ENCODE measurements around the gene TMEM106B. TPM values are rescaled to one million over a fixed set of nuclear protein-coding genes. Genes with fewer than 3 reads are reported as not detected.

The TMEM106B gene
- total RNA-seq, 2 donors from 2014 or later = 37.8 to 52.3 TPM

- Histone ChIP-seq H3K27ac (no peak overlapping the region), H3K4me1 (no peaks in the 10 kb centered on the region), H3K27me3 (no peaks in the 10 kb centered on the region), H3K9ac (ENCODE audit: low read depth in 2 of 2, low read length in 2 of 2) (no peak overlapping the region), H3K36me3 (no peaks in the 10 kb centered on the region), H3K4me3 (no peak overlapping the region), H3K9me3 (no peaks in the 10 kb centered on the region)
- intact Hi-C loops (cut with DNase I) = no loop called here
- TF ChIP-seq, protein P1, sequence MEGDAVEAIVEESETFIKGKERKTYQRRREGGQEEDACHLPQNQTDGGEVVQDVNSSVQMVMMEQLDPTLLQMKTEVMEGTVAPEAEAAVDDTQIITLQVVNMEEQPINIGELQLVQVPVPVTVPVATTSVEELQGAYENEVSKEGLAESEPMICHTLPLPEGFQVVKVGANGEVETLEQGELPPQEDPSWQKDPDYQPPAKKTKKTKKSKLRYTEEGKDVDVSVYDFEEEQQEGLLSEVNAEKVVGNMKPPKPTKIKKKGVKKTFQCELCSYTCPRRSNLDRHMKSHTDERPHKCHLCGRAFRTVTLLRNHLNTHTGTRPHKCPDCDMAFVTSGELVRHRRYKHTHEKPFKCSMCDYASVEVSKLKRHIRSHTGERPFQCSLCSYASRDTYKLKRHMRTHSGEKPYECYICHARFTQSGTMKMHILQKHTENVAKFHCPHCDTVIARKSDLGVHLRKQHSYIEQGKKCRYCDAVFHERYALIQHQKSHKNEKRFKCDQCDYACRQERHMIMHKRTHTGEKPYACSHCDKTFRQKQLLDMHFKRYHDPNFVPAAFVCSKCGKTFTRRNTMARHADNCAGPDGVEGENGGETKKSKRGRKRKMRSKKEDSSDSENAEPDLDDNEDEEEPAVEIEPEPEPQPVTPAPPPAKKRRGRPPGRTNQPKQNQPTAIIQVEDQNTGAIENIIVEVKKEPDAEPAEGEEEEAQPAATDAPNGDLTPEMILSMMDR (IDR thresholded peaks at IDR 0.05) = no peak
- DNase-seq = no peak
Observed at GRCh38 chr7:12287901-12288300, 76.8 kb downstream of the TMEM106B start.

- DNase-seq = no peak
- H3K9me3 ChIP-seq = no peaks in the 10 kb centered on the region
- intact Hi-C loops (cut with DNase I) = no loop called here
- H3K4me1 ChIP-seq = no peaks in the 10 kb centered on the region
- no peaks in the 10 kb centered on the region for H3K36me3 ChIP-seq
- no peak overlapping the region for H3K4me3 ChIP-seq
- H3K27me3 ChIP-seq = no peaks in the 10 kb centered on the region
- no peak overlapping the region for H3K9ac ChIP-seq (ENCODE audit: low read depth in 2 of 2, low read length in 2 of 2)
- TF ChIP-seq, protein P1 (IDR thresholded peaks at IDR 0.05) = no peak
- H3K27ac ChIP-seq = no peak overlapping the region
Observed at GRCh38 chr7:12289996-12290395, 78.9 kb downstream of the TMEM106B start.

DNA sequence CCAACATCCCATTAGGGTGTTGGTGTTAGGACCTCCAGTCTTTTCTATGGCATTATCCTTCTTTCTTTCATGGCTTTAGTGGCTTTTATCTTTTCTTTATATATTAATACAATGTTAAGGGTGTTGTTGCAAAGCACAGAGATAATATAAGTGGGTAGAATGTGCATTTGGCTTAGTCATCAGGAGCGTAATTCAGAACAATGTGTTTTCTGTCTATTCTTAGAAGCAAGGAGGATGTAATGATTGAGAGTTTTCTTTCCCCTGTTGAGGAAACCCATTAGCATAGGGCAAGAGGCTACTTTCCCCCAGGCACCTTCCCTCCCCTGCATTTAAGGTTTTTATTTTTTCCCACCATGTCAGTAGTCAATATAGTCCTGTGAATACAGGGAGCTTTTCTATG is 79.7 kb downstream of the TMEM106B start:
- no peak overlapping the region for H3K9ac ChIP-seq (ENCODE audit: low read depth in 2 of 2, low read length in 2 of 2)
- no peak overlapping the region for H3K27ac ChIP-seq
- H3K9me3 ChIP-seq = no peaks in the 10 kb centered on the region
- H3K4me1 ChIP-seq = no peaks in the 10 kb centered on the region
- no peak overlapping the region for H3K4me3 ChIP-seq
- intact Hi-C loops (cut with DNase I) = no loop called here
- DNase-seq = no peak
- H3K36me3 ChIP-seq = no peaks in the 10 kb centered on the region
- no peaks in the 10 kb centered on the region for H3K27me3 ChIP-seq
- TF ChIP-seq, protein P1 (IDR thresholded peaks at IDR 0.05) = no peak

DNA sequence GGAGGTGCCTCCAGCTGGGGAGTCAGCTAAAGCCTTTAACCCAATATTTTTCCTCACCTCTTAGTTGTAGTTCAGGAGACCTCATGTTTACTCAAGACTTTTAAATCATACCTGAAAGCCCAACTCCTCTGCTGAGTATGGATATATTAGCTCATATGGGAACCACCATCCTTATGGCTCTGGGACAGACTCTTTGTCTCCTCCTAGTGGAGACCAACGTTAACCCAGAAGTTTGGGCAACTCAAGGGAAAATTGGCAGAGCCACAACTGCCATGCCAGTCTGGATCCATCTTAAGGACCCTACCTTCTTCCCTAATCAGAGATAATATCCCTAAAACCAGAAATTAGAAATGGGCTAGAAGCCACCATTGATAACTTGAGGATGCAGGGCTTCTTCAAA is 80.8 kb downstream of the TMEM106B start:
- no peaks in the 10 kb centered on the region for H3K4me1 ChIP-seq
- TF ChIP-seq, protein P1 (IDR thresholded peaks at IDR 0.05) = peak; percentile 29
- no peaks in the 10 kb centered on the region for H3K9me3 ChIP-seq
- no peak overlapping the region for H3K4me3 ChIP-seq
- no peak for DNase-seq
- intact Hi-C loops (cut with DNase I) = no loop called here
- no peaks in the 10 kb centered on the region for H3K36me3 ChIP-seq
- H3K27me3 ChIP-seq = no peaks in the 10 kb centered on the region
- no peak overlapping the region for H3K9ac ChIP-seq (ENCODE audit: low read depth in 2 of 2, low read length in 2 of 2)
- no peak overlapping the region for H3K27ac ChIP-seq

Other genes starting within 250 kb of the TMEM106B start
- 1 to 10 TPM in 1 of 2 donors, under 1 TPM in 1; 0.59 to 1.2 TPM for gene VWDE, start 192.6 kb downstream of the TMEM106B start, total RNA-seq